K562 (cell line): ENCODE results near the gene DMD. TPM values are rescaled to one million over a fixed set of nuclear protein-coding genes. Genes with fewer than 3 reads are reported as not detected.

Experiments
- ATAC-seq: fragments of 200-7000 bp; cut with Tn5 transposase; 3 replicates; pipeline ENCODE4 v1.9.1; 2020; ENCODE audit warnings: moderate library complexity
- BruUV-seq: library from RNA; stranded (reverse); fragments of 400-500 nt; replicated peaks from 2 replicates; lab custom pipeline; 2021; lab: Mats Ljungman, UMichigan
- CTCF ChIA-PET: fragments of 300-600 bp; formaldehyde crosslinking; extraction: SDS; loops from one replicate; lab custom pipeline; 2021; ENCODE audit warnings: low intra/inter-chr PET ratio; lab: Yijun Ruan, JAX
- POLR2A ChIA-PET: fragments of 300-600, 350-650 bp; sonication (Branson Sonifier 250); formaldehyde crosslinking; extraction: SDS; loops from one replicate; lab custom pipeline; 2021; ENCODE audit warnings: antibody characterized with exemption, inconsistent platforms; lab: Yijun Ruan, JAX
- DNase-seq, 4 experiments: peaks; one replicate each; pipeline versions ENCODE4 v3.0.0 to v3.0.0-alpha.2; 2011 to 2018; ENCODE audit warnings: low spot score in 3 of 4, mixed read lengths in 3 of 4; ENCODE audit errors: extremely low read depth in 1 of 4
- FAIRE-seq: peaks from 2 replicates; lab custom pipeline; 2011; peaks lifted over from hg19 to GRCh38; lab: Jason Lieb, UNC
- H2AFZ ChIP-seq: 2 replicates; pipeline ENCODE4 v1.6.0; 2011; ENCODE audit warnings: low read depth, low read length, control low read depth, inconsistent platforms
- H3K27ac ChIP-seq: fragments of 200-600 bp; 3 replicates; pipeline ENCODE4 v1.8.0; 2011; ENCODE audit warnings: low read depth, mild to moderate bottlenecking, control low read depth, inconsistent platforms, low read length, moderate library complexity, mixed read lengths; ENCODE audit errors: extremely low read depth
- H3K27me3 ChIP-seq, 2 experiments: fragments of 300-600 bp in 1 of 2; 2 replicates in 1 of 2; 3 replicates in 1 of 2; pipeline versions ENCODE4 v1.6.0 to v1.8.0; 2011; ENCODE audit warnings: inconsistent platforms in 2 of 2, low read length in 2 of 2, mild to moderate bottlenecking in 1 of 2, mixed read lengths in 1 of 2, moderate library complexity in 1 of 2; ENCODE audit not compliant: control insufficient read depth in 2 of 2, insufficient read depth in 2 of 2
- H3K36me3 ChIP-seq: fragments of 300-600 bp; 3 replicates; pipeline ENCODE4 v1.8.0; 2011; ENCODE audit warnings: mild to moderate bottlenecking, low read length, inconsistent platforms; ENCODE audit not compliant: control insufficient read depth, insufficient read depth
- H3K4me1 ChIP-seq, 2 experiments: fragments of 200-600 bp in 1 of 2; replicated peaks in 1 of 2; 2 replicates in 1 of 2; 3 replicates in 1 of 2; pipeline versions ENCODE4 v1.5.1 to v1.8.0; 2011; ENCODE audit warnings: inconsistent platforms in 2 of 2, low read length in 2 of 2, mild to moderate bottlenecking in 1 of 2, mixed read lengths in 1 of 2, moderate library complexity in 1 of 2; ENCODE audit not compliant: control insufficient read depth in 2 of 2, insufficient read depth in 2 of 2
- H3K4me2 ChIP-seq: 2 replicates; pipeline ENCODE4 v1.6.1; 2011; ENCODE audit warnings: low read length, control low read depth, inconsistent platforms, mixed read lengths; ENCODE audit not compliant: insufficient read depth
- H3K4me3 ChIP-seq: fragments of 200-600 bp; sonication (generic), shearing (Covaris generic); 2 replicates; pipeline ENCODE4 v1.5.1; 2016; ENCODE audit warnings: control low read depth, inconsistent platforms
- H3K79me2 ChIP-seq: fragments of 200-600 bp; 3 replicates; pipeline ENCODE4 v1.8.0; 2011; ENCODE audit warnings: low read length, inconsistent platforms; ENCODE audit not compliant: control insufficient read depth, insufficient read depth
- H3K9ac ChIP-seq, 2 experiments: 2 replicates each; pipeline versions ENCODE4 v1.6.0 to v1.6.1; 2011; ENCODE audit warnings: low read depth in 2 of 2, low read length in 2 of 2, control low read depth in 1 of 2, inconsistent platforms in 1 of 2, mild to moderate bottlenecking in 1 of 2, mixed read lengths in 1 of 2; ENCODE audit not compliant: insufficient read depth in 1 of 2
- H3K9me1 ChIP-seq: one replicate; pipeline ENCODE4 v1.6.0; 2011; ENCODE audit warnings: inconsistent platforms, mild to moderate bottlenecking, low read length, moderate library complexity; ENCODE audit not compliant: control insufficient read depth, insufficient read depth
- H3K9me3 ChIP-seq: replicated peaks from 2 replicates; pipeline ENCODE4 v1.5.1; 2011; ENCODE audit warnings: low read depth, low read length, inconsistent platforms; ENCODE audit not compliant: control insufficient read depth, insufficient read depth
- H4K20me1 ChIP-seq: replicated peaks from 2 replicates; pipeline ENCODE4 v1.6.1; 2011; ENCODE audit warnings: low read length, inconsistent platforms, mixed read lengths; ENCODE audit not compliant: control insufficient read depth, insufficient read depth
- CBX2 ChIP-seq: fragments of 200-600 bp; sonication (generic); IDR thresholded peaks from one replicate; pipeline ENCODE4 v1.6.1; 2012; ENCODE audit warnings: mild to moderate bottlenecking, low read length, inconsistent platforms; ENCODE audit not compliant: insufficient read depth, poor library complexity, severe bottlenecking
- ETV1 ChIP-seq: fragments of 450-650 bp; conservative IDR thresholded peaks from 2 replicates; pipeline ENCODE4 v1.6.1; 2016; ENCODE audit warnings: missing genetic modification characterization, control low read depth, low read depth, missing compliant biosample characterization
- MAFF ChIP-seq: IDR thresholded peaks from 2 replicates; pipeline ENCODE4 v1.6.1; 2012; ENCODE audit warnings: low read length, improper control_type of control experiment
- MAFK ChIP-seq: IDR thresholded peaks from 2 replicates; pipeline ENCODE4 v1.6.1; 2011; ENCODE audit warnings: low read length, improper control_type of control experiment
- NBN ChIP-seq: fragments of 450-650 bp; IDR thresholded peaks from 2 replicates; pipeline ENCODE4 v1.6.1; 2016; ENCODE audit warnings: low read depth, mild to moderate bottlenecking
- PHB ChIP-seq: fragments of 250-450 bp; sonication (Bioruptor Pico); IDR thresholded peaks from 2 replicates; pipeline ENCODE4 v1.5.0; 2021
- SNRNP70 ChIP-seq: fragments of 200-400 bp; formaldehyde crosslinking; optimal IDR thresholded peaks from 2 replicates; pipeline ENCODE3; 2017; ENCODE audit warnings: low read depth, low read length
- SPI1 ChIP-seq: IDR thresholded peaks from 2 replicates; pipeline ENCODE4 v1.6.1; 2011; ENCODE audit warnings: low read depth, low read length, control low read depth, borderline replicate concordance
- TCF3 ChIP-seq: sonication (generic); formaldehyde crosslinking; IDR thresholded peaks from 2 replicates; pipeline ENCODE4 v1.4.0; 2020; ENCODE audit warnings: mild to moderate bottlenecking, missing genetic modification reagents
- ZBTB7A ChIP-seq: IDR thresholded peaks from 2 replicates; pipeline ENCODE4 v1.6.1; 2011; ENCODE audit warnings: low read depth, mild to moderate bottlenecking, low read length, moderate library complexity, borderline replicate concordance; ENCODE audit not compliant: control insufficient read depth
- ZNF197 ChIP-seq: fragments of 200-800 bp; sonication (Bioruptor generic); IDR thresholded peaks from 2 replicates; pipeline ENCODE4 v1.6.1; 2016; ENCODE audit warnings: low read depth, missing genetic modification characterization, missing compliant biosample characterization
- ZNF347 ChIP-seq: fragments of 450-650 bp; formaldehyde crosslinking; IDR thresholded peaks from 2 replicates; pipeline ENCODE4 v1.4.0; 2020; ENCODE audit warnings: low read depth, mild to moderate bottlenecking, moderate library complexity
- ZNF76 ChIP-seq: fragments of 250-450 bp; sonication (Bioruptor Pico); IDR thresholded peaks from 2 replicates; pipeline ENCODE4 v1.4.0; 2020; ENCODE audit warnings: mild to moderate bottlenecking, moderate library complexity, borderline replicate concordance
- WGBS: fragments of 100-300 bp; shearing (Covaris generic); methylation state at CpG from one replicate; pipeline ENCODE4 v1.1.6; 2016; ENCODE audit warnings: low coverage, mixed read lengths; ENCODE audit not compliant: insufficient coverage; ENCODE audit errors: missing lambda C conversion rate; 5-methylcytosine and 5-hydroxymethylcytosine counted together
- in situ Hi-C: fragments of 300-500 bp; cut with MboI; formaldehyde crosslinking; loops from 4 replicates; pipeline ENCODE4 v1.15.0; 2018; ENCODE audit warnings: inconsistent platforms, mixed read lengths
- intact Hi-C: fragments of 100-400 bp; cut with micrococcal nuclease; formaldehyde crosslinking; loops from 2 replicates; pipeline ENCODE4 v1.14.2; 2022
- polyA plus RNA-seq, 8 experiments: library from polyadenylated mRNA; depleted of rRNA in 4 of 8; stranded (reverse) in 5 of 8; unstranded in 3 of 8; fragments of >200 nt; fragmentation: Nextera tagmentation in 2 of 8; fragmentation: Illumina TruSeq in 1 of 8; extraction: Ambion mirVana in 2 of 8; extraction: Trizol in 1 of 8; gene quantifications; 2 replicates each; pipeline versions ENCODE4 v1.2.1 to v1.2.3, GENCODE V29; 2011 to 2014; ENCODE audit warnings: inconsistent platforms in 1 of 8, missing spikeins in 1 of 8
- total RNA-seq, 7 experiments: library from RNA; depleted of rRNA in 6 of 7; stranded (reverse); fragments of >200 nt in 6 of 7; fragmentation: Illumina TruSeq in 2 of 7; extraction: Trizol in 2 of 7; gene quantifications; 2 replicates each; pipeline versions ENCODE4 v1.2.1 to v1.2.3, GENCODE V29; 2011 to 2021; ENCODE audit warnings: low replicate concordance in 1 of 7
- TF ChIP-seq, protein P1 (sequence below): sonication (generic); formaldehyde crosslinking; IDR thresholded peaks from 2 replicates; pipeline ENCODE4 v1.8.1; 2023; ENCODE audit warnings: mild to moderate bottlenecking, missing genetic modification reagents
- TF ChIP-seq, protein P2 (sequence below): fragments of 250-450 bp; sonication (Bioruptor Pico); IDR thresholded peaks from 2 replicates; pipeline ENCODE4 v1.9.0; 2021; ENCODE audit warnings: mild to moderate bottlenecking

DMD gene
- total and polyA plus RNA-seq, 9 of the 15 experiments (the other 6 are each of a cell fraction or from before 2014, with no cell fraction given), result 3.8 to 20.4 (median 11.4) TPM

DNA sequence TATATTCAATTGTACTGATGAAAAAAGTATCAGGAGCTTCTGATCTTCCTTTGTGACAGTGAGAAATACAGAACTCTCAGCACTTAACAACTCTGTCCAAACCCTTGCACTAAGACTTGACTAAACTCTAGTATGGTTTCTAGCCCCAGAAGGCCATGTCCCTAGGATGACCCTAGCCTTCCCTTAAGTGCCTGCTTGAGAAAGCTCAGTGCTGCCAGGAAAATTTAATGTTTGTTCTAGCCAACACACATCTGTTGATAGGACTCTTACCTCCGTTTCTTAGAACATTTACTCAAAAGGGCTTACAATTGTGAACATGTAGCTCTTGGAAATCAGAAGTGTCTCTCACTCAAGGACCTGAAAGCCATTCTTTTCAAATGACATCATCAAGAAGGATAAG is 1084.4 kb downstream of the DMD start:
- POLR2A ChIA-PET, result no interaction called here
- 0% methylated on average over 1 of the region's 1 CpG for WGBS
- BruUV-seq, result no TSS peak

DNA sequence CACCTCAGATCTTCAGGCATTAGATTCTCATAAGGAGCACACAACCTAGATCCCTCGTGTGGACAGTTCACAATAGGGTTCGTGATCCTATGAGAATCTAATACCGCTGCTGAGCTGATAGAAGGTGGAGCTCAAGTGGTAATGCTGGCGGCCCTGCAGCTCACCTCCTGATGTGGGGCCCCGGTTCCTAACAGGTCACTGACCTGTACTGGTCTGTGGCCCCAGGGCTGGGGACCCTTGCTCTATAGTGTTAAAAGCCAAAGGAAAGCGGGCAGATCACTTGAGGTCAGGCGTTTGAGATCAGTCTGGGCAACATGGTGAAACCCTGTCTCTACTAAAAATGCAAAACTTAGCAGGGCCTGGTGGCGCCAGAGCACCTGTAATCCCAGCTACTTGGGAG is 1092.5 kb downstream of the DMD start:
- H3K36me3 ChIP-seq, result no peaks in the 10 kb centered on the region
- H3K9me1 ChIP-seq, result no peaks in the 10 kb centered on the region
- intact Hi-C loops, result no loop called here
- no peak for DNase-seq
- no TSS peak for BruUV-seq
- no peak for FAIRE-seq
- H3K4me3 ChIP-seq, result no peak overlapping the region
- H3K9me3 ChIP-seq, result no peaks in the 10 kb centered on the region
- no peak overlapping the region for H2AFZ ChIP-seq
- POLR2A ChIA-PET, result no interaction called here
- no peak overlapping the region for H3K27ac ChIP-seq
- ATAC-seq, result no peak
- no peaks in the 10 kb centered on the region for H4K20me1 ChIP-seq
- no peak overlapping the region for H3K9ac ChIP-seq
- WGBS, result 3% methylated on average over 4 of the region's 8 CpGs
- in situ Hi-C loops, result no loop called here
- no peaks in the 10 kb centered on the region for H3K4me1 ChIP-seq
- H3K27me3 ChIP-seq, result no peaks in the 10 kb centered on the region
- CTCF ChIA-PET, result no interaction called here
- no peaks in the 10 kb centered on the region for H3K79me2 ChIP-seq
- no peak overlapping the region for H3K4me2 ChIP-seq
- TF ChIP-seq SNRNP70, result no peak
- TF ChIP-seq ZNF347 (CRISPR knock-in tag), result no peak
- no peak for TF ChIP-seq MAFF
- TF ChIP-seq SPI1, result no peak
- no peak for TF ChIP-seq MAFK
- TF ChIP-seq ETV1 (tag), result no peak
- TF ChIP-seq PHB (CRISPR knock-in tag), result no peak
- TF ChIP-seq ZNF197 (CRISPR knock-in tag), result no peak
- TF ChIP-seq, protein P1, sequence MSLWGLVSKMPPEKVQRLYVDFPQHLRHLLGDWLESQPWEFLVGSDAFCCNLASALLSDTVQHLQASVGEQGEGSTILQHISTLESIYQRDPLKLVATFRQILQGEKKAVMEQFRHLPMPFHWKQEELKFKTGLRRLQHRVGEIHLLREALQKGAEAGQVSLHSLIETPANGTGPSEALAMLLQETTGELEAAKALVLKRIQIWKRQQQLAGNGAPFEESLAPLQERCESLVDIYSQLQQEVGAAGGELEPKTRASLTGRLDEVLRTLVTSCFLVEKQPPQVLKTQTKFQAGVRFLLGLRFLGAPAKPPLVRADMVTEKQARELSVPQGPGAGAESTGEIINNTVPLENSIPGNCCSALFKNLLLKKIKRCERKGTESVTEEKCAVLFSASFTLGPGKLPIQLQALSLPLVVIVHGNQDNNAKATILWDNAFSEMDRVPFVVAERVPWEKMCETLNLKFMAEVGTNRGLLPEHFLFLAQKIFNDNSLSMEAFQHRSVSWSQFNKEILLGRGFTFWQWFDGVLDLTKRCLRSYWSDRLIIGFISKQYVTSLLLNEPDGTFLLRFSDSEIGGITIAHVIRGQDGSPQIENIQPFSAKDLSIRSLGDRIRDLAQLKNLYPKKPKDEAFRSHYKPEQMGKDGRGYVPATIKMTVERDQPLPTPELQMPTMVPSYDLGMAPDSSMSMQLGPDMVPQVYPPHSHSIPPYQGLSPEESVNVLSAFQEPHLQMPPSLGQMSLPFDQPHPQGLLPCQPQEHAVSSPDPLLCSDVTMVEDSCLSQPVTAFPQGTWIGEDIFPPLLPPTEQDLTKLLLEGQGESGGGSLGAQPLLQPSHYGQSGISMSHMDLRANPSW (CRISPR knock-in tag), result no peak
- no peak for TF ChIP-seq TCF3 (CRISPR knock-in tag)
- TF ChIP-seq ZBTB7A, result no peak
- TF ChIP-seq ZNF76 (CRISPR knock-in tag), result no peak
- TF ChIP-seq CBX2, result no peak
- no peak for TF ChIP-seq NBN

More for the DNA sequence above, 1084.4 kb downstream of the DMD start:
- CTCF ChIA-PET, result no interaction called here
- H3K4me1 ChIP-seq, result no peaks in the 10 kb centered on the region
- in situ Hi-C loops (no loop called here), intact Hi-C loops (no loop called here)
- H2AFZ ChIP-seq, result no peak overlapping the region
- no peaks in the 10 kb centered on the region for H3K27me3 ChIP-seq
- DNase-seq, result no peak
- H3K27ac ChIP-seq, result no peak overlapping the region
- H3K36me3 ChIP-seq, result no peaks in the 10 kb centered on the region
- H3K9me1 ChIP-seq, result no peaks in the 10 kb centered on the region
- no peak overlapping the region for H3K9ac ChIP-seq
- TF ChIP-seq, protein P2, sequence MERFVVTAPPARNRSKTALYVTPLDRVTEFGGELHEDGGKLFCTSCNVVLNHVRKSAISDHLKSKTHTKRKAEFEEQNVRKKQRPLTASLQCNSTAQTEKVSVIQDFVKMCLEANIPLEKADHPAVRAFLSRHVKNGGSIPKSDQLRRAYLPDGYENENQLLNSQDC, result no peak
- no peak overlapping the region for H3K4me3 ChIP-seq
- H3K79me2 ChIP-seq, result no peaks in the 10 kb centered on the region
- no peak for ATAC-seq
- no peaks in the 10 kb centered on the region for H4K20me1 ChIP-seq
- no peak overlapping the region for H3K4me2 ChIP-seq
- H3K9me3 ChIP-seq, result no peaks in the 10 kb centered on the region
- no peak for FAIRE-seq
